HG03565 (cell line): ENCODE results near the gene DDI2.
"Not testable (repeated sequence)": the region's sequence is repeated elsewhere in the genome, so short reads cannot be mapped to it uniquely, and the experiment has no call there.

Experiments
- ATAC-seq: cut with Tn5 transposase; IDR thresholded peaks from one replicate; pipeline ENCODE4 v1.9.1; 2021; ENCODE audit warnings: mild to moderate bottlenecking, moderate library complexity; ENCODE audit not compliant: unreplicated experiment

Gene DDI2

DNA sequence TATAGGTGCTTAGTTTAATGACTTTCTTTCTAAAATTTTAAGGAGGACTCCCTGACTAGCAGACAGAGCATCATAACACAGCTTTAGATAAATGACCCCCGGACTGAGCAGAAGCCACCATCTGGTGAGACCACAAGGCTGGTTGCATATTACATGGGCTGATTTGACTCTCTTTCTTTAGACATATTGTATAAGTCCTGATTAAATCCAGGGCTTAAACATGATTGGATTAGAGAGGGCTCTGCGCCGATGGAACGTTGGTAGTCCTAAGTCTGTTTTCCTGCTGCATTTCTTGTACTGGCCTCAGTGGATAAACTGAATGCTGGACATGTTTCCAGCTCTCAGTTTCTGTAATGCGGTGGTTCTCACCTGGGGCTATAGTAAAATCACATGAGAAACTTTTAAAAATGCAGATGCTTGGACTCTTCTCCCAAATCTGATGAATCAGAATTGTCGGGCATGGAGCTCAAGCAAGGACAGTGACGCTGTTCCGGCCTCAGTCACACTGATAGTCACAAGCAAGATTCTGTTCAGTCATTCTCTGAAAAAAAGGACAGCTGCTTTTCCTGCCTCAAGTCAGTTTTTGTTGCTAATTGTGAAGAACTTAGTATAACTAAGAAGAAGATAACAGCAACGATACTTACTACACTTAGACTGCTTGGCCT, 16.6 kb downstream of the DDI2 start:
- no peak for ATAC-seq

DNA sequence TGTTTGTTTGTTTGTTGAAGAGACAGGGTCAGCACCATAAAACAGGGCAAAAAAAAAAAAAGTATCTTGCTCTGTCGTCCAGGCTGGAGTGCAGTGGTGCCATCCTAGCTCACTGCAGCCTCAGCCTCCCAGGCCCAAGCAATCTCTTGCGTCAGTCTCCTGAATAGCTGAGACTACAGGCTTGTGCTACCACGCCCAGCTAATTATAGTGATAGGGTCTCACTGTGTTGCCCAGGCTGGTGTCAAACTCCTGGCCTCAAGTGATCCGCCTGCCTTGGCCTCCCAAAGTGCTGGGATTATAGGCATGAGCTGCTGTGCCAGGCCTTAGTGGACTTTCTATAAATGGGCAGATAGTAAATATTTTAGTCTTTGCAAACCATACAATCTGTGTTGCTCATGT, 19.2 kb downstream of the DDI2 start:
- no peak for ATAC-seq

GRCh38 chr1:15637826-15638225, 20.6 kb downstream of the DDI2 start:
- no peak for ATAC-seq

DNA sequence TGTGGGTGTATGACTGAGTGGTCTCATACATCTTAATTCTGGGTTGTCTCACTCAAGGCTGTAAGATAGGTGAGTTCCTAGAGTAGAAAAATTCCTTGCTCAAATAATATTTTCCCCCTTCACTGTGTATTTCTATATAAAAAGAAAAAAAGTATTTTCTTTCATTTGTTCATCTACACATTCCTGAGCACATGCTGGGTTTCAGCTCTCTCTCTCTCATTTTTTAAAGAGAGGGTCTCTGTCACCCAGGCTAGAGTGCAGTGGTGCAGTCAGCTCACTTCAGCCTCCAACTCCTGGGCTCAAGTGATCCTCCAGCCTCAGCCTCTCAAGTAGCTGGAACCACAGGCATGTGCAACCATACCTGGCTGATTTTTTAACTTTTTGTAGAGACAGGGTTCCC, 22.0 kb downstream of the DDI2 start:
- no peak for ATAC-seq

GRCh38 chr1:15639931-15640330, 22.7 kb downstream of the DDI2 start:
- ATAC-seq, result no peak

- ATAC-seq, result no peak
Observed at GRCh38 chr1:15640667-15641066, 23.4 kb downstream of the DDI2 start.

DNA sequence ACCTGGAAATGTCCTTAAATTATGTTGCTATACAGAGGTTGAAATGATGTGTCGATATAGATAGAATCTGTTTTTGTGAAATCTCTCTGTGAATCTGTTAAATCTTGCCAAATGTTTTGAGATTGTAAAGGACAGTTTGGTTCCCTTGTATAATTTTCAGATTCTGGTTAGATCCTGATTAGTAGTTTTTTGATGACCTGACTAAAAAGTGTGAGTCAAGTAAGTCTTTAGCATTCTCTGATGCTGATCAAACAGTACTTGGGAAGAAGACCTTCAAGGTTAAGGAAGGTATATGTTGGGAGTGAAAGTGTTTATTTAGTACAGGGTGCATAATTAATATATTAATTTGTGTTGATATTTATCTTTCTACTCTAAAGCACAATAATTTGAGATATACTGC, 32.7 kb downstream of the DDI2 start:
- no peak for ATAC-seq

GRCh38 chr1:15650433-15650832, 33.2 kb downstream of the DDI2 start:
- no peak for ATAC-seq

DNA sequence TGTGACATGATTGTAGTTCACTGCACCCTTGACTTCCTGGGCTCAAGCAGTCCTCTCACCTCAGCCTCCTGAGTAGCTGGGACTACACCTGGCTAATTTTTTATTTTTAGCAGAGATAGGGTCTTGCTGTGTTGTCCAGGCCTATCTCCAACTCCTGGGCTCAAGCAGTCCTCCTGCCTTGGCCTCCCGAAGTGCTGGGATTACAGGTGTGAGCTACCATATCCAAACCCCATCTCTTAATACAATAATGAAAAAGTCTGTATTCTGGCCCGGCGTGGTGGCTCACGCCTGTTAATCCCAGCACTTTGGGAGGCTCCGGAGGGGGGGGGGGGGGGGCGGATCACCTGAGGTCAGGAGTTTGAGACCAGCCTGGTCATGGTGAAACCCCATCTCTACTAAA, 34.9 kb downstream of the DDI2 start:
- ATAC-seq, result not testable (repeated sequence)

- ATAC-seq, result no peak
Observed at GRCh38 chr1:15654091-15654690, 36.9 kb downstream of the DDI2 start.

DNA sequence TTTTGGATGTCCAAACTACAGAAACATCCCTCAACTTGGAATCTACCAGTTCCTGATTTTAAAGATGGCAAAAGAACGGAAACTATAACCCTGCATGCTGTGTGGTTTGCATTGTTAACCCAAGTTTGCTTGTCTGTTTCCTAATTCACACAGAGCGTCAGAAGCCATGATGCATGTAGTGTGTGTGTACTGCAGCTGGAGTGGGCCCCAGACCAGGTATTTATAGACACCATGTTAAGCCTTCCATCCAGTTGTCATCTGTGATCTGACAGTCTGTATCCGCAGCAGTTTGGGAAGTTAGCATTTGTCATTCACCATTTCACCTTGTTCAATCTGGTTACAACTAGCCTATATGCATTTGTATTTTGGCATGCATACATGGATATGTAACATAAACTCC, 39.2 kb downstream of the DDI2 start:
- no peak for ATAC-seq

DNA sequence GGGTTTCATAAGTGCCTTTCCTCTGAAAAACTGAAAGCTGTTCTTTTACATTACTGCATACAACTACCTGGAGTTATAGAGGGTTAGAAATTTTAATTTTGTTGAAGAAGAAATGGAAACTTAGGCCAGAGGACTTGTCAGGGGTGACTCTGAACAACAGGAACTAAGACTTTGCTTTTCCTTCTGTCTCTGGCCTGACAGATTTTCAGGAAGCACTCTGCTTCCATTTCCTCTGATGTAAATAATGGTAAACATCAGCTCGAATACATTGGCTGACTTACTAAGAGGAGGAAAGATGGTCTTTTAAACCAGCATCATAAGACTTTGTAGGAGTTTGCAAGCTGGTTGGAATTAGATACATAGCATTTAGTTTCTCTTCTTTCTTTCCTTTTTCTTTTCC, 39.8 kb downstream of the DDI2 start:
- no peak for ATAC-seq

GRCh38 chr1:15660151-15660550, 42.9 kb downstream of the DDI2 start:
- ATAC-seq, result no peak

DNA sequence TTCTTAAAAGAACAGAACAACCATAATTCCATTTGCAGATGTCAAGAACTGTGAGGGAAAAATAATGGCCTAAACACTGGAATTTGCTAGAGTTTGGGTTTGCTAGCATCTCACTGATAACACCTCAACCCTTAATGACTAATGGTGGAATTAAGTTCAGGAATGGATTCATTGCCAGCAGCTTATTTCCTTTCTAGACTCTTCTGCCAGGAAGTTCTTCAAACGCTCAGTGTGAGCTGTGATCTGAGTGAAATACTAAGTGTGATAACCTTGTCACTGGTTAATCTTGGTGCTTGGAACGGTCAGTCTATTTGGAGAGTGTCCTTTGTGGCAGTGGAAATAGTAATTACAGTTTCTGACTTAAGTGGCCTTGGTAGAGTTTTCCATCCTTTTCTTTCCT, 45.2 kb downstream of the DDI2 start:
- ATAC-seq, result no peak

DNA sequence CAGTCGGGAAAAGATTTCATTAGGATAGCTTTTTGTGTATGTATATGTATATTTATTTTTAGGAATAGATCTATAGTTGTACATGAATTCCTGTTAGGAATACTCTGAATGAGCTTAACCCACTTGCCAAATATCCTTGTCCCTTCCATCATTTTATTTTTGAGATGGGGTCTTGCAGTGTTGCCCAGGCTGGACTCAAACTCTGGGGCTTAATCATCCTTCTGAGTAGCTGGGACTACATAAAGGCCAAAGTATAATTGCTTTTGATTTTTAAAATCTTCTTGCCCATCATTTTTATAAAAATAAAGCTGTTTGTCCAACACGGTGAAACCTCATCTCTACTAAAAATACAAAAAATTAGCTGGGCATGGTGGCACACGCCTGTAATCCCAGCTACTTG, 46.7 kb downstream of the DDI2 start:
- no peak for ATAC-seq

DNA sequence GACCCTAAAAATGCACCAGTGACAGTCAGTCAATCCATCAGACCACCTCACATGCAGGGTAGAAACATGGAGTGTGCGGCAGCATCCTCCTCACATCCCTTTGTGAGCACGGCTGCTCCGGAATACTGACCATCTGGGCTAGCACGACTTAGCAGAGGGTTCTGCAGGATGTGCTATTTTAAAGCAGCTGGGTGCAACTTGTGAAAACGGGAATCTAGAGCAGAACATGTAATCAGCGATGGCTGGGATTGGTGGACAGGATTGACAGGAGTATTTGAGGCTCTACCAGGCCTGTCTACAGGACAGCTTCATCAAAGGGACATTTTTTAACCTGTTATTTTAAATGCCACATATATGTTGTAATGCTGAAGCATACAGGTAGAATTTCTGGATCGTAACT, 50.1 kb downstream of the DDI2 start:
- no peak for ATAC-seq

DNA sequence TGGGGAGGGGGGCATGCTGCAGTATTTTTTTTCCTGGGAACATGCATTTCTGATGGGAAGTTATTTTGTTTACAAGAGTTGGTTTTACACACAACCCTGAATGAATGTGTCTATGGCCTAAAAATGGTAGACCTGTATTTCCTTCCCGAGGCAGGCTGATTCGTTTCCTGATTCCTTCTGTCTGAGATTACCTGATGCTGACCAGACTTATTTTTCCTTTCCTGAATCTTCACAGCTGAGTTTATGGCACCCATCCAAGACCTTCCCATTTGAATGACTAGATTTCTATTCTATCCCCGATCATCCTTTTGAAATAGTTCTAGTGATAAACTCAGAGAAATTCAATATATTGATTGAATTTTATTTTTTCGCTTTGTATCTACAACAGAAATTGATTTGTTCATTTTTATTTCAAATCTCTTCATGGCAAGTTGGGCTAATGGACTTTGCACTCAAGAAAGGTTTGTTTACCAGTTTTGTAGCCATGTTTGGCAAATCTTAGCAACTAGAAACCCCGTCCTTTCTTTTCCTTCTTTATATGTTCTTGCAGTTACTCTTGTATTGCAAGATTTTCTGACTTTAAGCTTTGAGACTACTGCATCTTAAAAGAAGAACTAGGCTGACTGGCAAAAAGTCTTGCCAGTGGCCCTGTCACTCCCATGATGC, 51.0 kb downstream of the DDI2 start:
- no peak for ATAC-seq

- no peak for ATAC-seq
Observed at GRCh38 chr1:15669074-15669473, 51.8 kb downstream of the DDI2 start.

- ATAC-seq, result no peak
Observed at GRCh38 chr1:15669864-15670263, 52.6 kb downstream of the DDI2 start.

DNA sequence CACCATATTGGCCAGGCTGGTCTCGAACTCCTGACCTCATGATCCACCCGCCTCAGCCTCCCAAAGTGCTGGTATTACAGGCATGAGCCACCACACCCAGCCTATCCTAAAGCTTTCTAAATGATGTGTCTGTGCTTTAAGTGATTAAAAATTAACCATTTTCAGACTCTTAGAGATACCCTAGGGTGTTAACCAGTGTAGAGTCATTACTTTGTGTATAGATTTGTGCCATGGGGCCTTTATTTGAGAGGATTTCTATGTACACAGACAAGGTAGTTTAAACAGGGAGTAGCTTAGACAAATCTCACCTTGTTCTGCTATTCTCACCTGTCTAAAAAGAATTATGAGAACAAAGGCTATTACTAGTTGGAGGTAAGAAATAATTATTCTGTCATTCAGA, 54.2 kb downstream of the DDI2 start:
- ATAC-seq, result no peak

DNA sequence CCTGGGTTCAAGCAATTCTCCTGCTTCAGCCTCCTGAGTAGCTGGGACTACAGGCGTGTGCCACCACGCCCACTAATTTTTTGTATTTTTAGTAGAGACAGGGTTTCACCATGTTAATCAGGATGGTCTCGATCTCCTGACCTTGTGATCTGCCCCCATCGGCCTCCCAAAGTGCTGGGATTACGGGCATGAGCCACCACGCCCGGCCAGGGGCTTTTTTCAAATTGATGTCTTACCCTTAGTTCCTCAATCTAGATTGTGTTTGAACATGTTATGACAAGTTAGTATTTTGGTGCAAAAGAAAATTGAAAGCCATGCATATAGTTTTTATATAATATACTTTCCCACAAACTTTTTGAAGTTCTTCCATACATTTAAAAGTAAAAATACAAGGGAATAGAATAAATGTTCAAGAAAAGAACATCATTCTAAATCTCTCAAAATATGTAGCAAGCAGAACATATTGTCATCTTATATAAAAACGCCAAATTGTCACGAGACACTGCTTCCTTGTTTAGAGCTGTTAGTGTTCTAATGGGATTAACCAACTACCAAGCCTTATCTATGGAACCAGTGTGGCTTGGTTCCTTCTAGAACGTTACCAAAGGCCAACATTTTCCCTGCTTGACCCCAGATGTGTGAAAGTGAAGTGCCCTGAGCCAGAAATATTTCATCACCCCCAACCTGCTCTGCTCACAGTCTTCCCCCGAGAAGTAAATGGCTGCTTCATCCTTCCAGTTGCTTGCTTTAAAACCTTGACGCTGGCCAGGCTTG, 57.3 kb downstream of the DDI2 start:
- ATAC-seq, result no peak

DNA sequence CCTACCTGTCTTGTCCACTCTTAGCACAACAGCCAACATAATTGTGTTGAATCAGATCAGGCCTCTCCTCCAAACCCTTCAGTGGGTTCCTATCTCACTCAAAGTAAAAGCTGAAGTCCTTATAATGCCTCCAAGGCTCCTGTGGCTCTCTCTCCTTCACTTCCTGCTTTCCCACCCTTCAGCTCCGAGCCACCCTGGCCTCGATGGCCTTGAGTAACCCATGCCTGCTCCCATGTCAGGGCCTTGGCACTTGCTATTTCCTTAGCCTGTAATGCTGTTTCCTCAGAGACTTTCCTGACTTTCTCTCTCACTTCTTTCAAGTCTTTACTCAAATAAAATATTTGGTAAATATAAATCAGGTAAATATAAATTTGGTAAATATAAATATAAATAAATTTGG, 58.8 kb downstream of the DDI2 start:
- no peak for ATAC-seq
